ENCODE data around the gene TBRG4.

The TBRG4 gene

GRCh38 chr7:45145881-45146280 lies 34.4 kb upstream of the TBRG4 start:
- no peak for DNase-seq (ENCODE audit: extremely low read depth in 1 of 2, low read depth in 1 of 2)

DNA sequence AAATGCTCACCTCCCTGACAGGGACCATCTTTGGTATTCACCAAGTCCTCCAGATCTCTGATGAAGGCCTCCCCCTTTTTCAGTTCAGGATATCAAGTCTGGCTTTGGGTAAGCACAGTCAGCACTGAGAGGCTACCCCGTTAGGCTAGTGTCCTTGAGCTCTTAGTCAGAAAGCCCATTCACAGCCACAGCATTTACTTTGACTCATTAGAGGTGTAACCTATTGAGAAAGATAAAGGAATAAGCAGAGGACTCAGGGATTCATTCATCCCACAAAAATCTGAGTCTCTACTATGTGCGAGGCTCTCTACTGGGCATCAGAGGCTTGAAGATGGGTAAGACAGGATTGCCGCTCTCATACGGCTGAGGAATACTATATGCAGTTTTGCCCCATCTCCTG lies 32.1 kb upstream of the TBRG4 start:
- no peak for DNase-seq (ENCODE audit: extremely low read depth in 1 of 2, low read depth in 1 of 2)

DNA sequence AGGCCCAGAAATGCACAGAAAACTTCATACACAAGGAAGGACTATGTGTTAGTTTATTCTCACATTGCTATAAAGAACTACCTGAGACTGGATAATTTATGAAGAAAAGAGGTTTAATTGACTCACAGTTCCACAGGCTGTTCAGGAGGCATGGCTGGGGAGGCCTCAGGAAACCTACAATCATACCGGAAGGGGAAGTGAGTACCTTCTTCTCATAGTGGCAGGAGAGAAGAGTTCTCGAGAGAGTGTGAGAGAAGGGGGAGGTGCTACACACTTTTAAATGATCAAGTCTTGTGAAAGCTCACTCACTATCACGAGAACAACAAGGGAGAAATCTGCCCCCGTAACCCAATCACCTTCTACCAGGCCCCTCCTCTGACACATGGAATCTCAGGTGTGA lies 29.3 kb upstream of the TBRG4 start:
- DNase-seq (ENCODE audit: extremely low read depth in 1 of 2, low read depth in 1 of 2): no peak

- no peak for DNase-seq (ENCODE audit: extremely low read depth in 1 of 2, low read depth in 1 of 2)
Measured at GRCh38 chr7:45138433-45139267, 27.2 kb upstream of the TBRG4 start.

DNA sequence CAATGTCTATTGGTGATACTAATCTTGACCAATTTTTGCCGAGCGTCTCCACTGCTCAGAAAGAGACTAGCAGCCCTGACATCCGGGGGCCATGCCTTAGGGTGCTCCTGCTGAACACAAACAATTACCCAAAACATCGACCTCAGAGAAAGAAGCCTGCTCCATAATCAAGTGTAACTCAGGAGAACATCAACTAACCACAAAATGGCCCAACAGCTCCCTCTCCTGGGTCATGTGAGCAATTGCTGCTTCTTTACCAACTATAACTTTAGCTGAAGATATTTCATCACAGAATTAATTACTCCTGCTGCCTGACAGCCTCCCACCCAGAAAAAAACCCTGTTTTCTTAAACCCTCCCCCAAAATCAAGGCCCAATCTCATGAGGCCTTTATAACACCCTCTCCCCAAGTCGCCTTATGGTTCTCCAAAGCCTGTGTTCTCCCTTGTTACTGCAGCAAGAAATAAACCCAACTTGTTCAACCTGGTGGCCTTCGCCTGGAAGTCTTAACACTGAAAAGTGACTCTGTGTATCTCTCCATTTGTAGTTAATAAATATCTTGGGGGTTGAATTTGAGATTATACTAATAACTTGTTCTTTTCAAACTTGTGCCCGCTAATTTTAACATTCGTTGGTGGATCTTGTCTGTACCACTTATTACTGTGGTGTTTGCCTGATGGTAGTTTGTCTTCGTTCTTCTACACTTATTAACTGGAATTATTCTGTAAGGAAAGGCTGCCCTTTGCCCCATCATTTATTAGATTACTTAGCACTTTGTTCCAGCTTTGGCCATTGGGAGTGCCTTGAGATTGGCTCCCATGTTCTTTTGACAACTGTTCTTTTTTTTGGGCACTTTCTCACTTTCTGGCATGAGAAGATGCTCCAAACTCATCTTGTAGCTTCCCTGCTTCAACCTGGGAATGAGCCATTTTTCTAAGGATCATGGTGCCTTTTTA lies 24.9 kb upstream of the TBRG4 start:
- peak; percentile 32 to 40 for DNase-seq (ENCODE audit: extremely low read depth in 1 of 2, low read depth in 1 of 2)

- DNase-seq (ENCODE audit: extremely low read depth in 1 of 2, low read depth in 1 of 2): no peak
Measured at GRCh38 chr7:45133877-45134276, 22.4 kb upstream of the TBRG4 start.

DNA sequence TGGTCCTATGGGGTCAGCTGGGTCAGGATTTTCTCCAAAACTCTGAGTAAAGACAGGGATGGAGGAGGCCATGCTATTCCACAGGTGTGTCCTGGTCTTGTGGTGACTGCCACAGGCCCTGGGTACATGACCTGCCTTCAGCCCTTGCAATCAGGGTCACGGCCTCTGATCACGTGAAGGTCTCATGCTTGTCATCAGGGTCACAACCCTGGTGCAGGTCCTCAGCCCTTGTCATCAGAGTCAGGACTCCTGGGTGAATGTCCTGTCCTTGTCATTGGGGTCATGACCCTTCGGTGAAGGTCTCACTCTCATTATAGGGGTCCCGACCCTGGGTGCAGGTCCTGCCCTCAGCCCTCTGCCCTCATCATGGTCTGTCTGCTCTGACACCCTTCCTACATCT lies 21.9 kb upstream of the TBRG4 start:
- no peak for DNase-seq (ENCODE audit: extremely low read depth in 1 of 2, low read depth in 1 of 2)

DNA sequence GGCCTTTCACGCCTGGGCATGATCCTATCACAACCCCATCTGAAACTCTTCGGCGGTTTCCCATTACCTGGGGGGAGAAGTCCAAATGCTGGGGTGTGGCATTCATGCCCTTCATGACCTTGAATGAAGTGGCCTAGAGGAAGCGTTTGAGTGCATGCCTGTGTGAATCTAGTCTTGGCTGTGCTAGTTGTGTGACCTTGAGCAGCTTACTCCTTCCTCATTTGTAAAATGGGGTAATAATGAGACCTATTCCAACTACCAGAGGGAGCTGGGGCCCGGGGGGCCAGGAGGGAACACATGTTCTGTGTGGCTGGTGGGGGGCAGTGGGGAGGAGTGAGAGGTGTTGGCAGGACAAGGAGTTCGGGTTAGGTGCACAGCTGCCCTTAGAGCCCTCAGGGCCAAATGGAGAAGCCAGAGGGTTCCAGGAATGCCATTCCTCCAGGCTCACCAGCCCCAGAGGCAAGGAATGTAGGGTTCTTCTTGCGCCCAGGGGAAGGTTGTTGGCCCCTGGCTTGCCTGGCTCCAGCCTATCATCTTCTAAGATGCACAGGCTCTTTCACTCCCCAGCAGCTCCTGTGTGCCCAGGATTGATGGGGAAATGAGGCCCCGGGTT lies 21.3 kb upstream of the TBRG4 start:
- DNase-seq (ENCODE audit: extremely low read depth in 1 of 2, low read depth in 1 of 2): no peak

DNA sequence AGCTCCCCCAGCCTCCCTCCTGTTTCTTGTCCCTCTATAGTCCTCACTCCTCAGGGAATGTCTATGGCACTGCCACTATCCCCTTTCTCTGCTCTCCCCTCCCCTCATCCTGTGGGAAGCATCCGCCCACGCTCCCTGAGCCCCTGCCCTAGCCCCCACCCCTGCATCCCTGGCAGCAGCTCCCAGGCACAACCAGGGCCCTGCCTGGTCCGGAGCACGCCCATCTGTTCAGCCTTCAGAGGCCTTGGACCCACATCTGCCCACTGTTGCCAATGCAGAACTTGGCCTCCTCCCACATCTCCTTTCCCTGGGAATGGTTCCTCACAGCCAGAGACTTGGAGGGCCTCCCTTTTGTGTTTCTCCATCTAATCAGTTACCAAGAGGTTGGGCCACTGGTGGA lies 20.4 kb upstream of the TBRG4 start:
- DNase-seq (ENCODE audit: extremely low read depth in 1 of 2, low read depth in 1 of 2): no peak

GRCh38 chr7:45130910-45131309 lies 19.4 kb upstream of the TBRG4 start:
- DNase-seq (ENCODE audit: extremely low read depth in 1 of 2, low read depth in 1 of 2): no peak

DNA sequence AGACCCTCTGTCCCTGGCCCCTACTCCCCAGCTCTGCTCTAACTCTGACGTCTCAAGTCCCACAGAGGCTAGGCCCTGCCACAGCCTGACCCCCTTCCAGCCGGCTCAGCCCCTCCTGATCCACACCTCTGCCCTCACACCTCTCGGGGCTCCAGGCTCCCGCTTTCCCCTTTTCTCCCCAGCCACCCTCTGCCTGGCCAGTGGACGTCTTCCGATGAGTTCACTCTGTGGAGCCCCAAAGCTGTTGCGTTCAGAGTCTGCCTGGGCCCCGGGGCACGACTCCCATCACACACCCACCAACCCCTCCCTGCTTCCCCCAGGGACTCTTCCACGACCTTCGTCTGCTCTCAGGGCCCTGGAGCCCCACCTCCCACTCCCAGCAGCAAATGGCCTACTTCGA lies 18.4 kb upstream of the TBRG4 start:
- DNase-seq (ENCODE audit: extremely low read depth in 1 of 2, low read depth in 1 of 2): no peak

DNA sequence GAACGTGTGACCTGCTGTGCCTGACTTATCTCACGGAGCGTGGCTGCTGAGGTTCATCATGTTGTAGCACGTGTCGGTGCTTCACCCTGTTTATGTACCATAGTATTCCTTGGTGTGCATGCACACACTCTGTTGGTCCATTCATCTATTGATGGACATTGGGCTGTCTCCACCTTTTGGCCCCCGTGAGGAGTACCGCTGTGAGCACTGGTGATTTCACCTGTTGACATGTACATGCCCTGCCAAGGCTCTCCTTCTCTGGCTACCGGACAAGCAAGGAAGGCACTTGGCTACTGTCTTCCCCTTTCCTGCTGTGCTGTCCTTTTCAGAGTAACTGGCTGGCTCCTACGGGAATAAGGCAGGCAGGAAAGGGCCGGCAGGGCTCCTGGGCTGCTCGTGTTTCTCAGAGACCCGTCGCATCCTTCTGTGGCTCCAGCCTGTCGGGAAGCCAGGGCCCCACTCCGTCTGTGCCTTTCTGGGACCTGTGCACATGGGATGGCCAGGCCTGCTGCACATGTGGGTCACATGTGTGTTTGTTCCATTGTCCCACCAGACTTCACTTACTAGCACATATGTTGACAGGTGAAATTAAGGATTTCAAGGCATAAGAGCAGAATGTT lies 17.8 kb upstream of the TBRG4 start:
- DNase-seq (ENCODE audit: extremely low read depth in 1 of 2, low read depth in 1 of 2): no peak

DNA sequence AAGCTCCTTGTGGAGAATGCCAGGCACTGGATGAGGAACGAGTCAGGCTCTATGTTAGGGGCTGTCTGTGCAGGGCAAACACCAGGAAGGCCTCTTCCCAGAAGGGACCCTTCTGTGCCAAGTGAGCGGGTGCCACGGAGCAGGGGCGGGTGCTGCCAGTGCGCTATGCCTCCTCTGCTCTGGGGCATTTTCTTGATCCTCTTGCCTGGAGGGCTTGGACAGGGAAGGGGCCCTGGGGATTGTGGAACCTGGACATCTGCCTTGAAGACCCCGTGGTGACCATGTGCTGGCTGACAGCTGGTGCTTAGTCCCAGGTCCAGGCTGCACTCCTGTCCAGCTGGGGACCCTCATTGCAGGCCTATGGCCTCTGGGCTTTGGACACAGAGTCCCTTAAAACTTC lies 15.4 kb upstream of the TBRG4 start:
- no peak for DNase-seq (ENCODE audit: extremely low read depth in 1 of 2, low read depth in 1 of 2)

DNA sequence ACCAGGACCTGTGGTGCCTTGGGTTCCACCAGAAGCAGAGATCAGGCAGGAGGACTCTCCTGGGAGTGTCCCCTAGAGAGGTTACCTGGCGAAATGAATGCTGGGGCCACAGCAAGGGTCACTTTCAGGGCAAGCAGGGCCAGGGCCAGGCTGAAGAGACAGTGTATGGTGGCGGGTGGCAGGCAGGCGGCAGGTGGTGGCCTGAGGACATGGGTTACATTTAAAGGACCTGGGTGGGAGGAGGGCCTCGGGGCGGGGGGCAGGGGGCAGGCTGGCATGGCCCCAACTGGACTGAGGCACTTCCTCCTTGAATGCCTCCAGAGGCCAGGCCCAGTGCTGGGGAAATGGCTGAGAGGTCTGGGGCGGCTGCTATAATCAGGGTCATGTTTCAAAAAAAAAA lies 14.7 kb upstream of the TBRG4 start:
- DNase-seq (ENCODE audit: extremely low read depth in 1 of 2, low read depth in 1 of 2): no peak

GRCh38 chr7:45125193-45125904 lies 13.9 kb upstream of the TBRG4 start:
- no peak for DNase-seq (ENCODE audit: extremely low read depth in 1 of 2, low read depth in 1 of 2)

- DNase-seq (ENCODE audit: extremely low read depth in 1 of 2, low read depth in 1 of 2): no peak
Measured at GRCh38 chr7:45123913-45124710, 12.6 kb upstream of the TBRG4 start.

- no peak for DNase-seq (ENCODE audit: extremely low read depth in 1 of 2, low read depth in 1 of 2)
Measured at GRCh38 chr7:45122975-45123860, 11.7 kb upstream of the TBRG4 start.

GRCh38 chr7:45119550-45119949 lies 8.1 kb upstream of the TBRG4 start:
- no peak for DNase-seq (ENCODE audit: extremely low read depth in 1 of 2, low read depth in 1 of 2)

- DNase-seq (ENCODE audit: extremely low read depth in 1 of 2, low read depth in 1 of 2): no peak
Measured at GRCh38 chr7:45118889-45119331, 7.4 kb upstream of the TBRG4 start.

Measured in activated CD8-positive, alpha-beta memory T cell treated with anti-CD3 and anti-CD28 coated beads for 1 hour (primary cell).